HepG2 (cell line): ENCODE measurements around the gene THAP2. TPM values are rescaled to one million over a fixed set of nuclear protein-coding genes. Genes with fewer than 3 reads are reported as not detected.

Source experiments
- ATAC-seq: fragments of 200-7000 bp; cut with Tn5 transposase; 3 replicates; pipeline ENCODE4 v1.9.1; 2020; ENCODE audit warnings: mild to moderate bottlenecking, moderate library complexity
- BruUV-seq: library from RNA; stranded (reverse); fragments of 400-500 nt; replicated peaks from 2 replicates; lab custom pipeline; 2021; lab: Mats Ljungman, UMichigan
- CTCF ChIA-PET: fragments of 300-600 bp; formaldehyde crosslinking; extraction: SDS; loops from one replicate; lab custom pipeline; 2021; ENCODE audit warnings: low total read pairs, inconsistent platforms, low intra/inter-chr PET ratio; lab: Yijun Ruan, JAX
- POLR2A ChIA-PET: fragments of 350-600 bp; sonication (Branson Sonifier 250); formaldehyde crosslinking; loops from one replicate; lab custom pipeline; 2020; ENCODE audit warnings: antibody characterized with exemption, inconsistent platforms; lab: Yijun Ruan, JAX
- DNase-seq: peaks from one replicate; pipeline ENCODE4 v3.0.0-alpha.2; 2015; ENCODE audit warnings: low spot score
- FAIRE-seq: peaks from 3 replicates; lab custom pipeline; 2011; peaks lifted over from hg19 to GRCh38; lab: Jason Lieb, UNC
- H2AFZ ChIP-seq: one replicate; pipeline ENCODE4 v1.6.1; 2011; ENCODE audit warnings: low read length, inconsistent platforms
- H3K27ac ChIP-seq: fragments of 300-600 bp; 3 replicates; pipeline ENCODE4 v1.8.0; 2011; ENCODE audit warnings: mixed run types, mild to moderate bottlenecking, mixed read lengths, low read length, inconsistent platforms; ENCODE audit not compliant: insufficient read depth; ENCODE audit errors: extremely low read length
- H3K27me3 ChIP-seq, 2 experiments: fragments of 200-600 bp in 1 of 2; 2 replicates in 1 of 2; 3 replicates in 1 of 2; pipeline versions ENCODE4 v1.6.0 to v1.8.0; 2011; ENCODE audit warnings: low read length in 2 of 2, mild to moderate bottlenecking in 2 of 2, moderate library complexity in 2 of 2, inconsistent platforms in 1 of 2; ENCODE audit not compliant: insufficient read depth in 2 of 2, control insufficient read depth in 1 of 2
- H3K36me3 ChIP-seq, 2 experiments: fragments of 200-600 bp in 1 of 2; replicated peaks in 1 of 2; 2 replicates in 1 of 2; 3 replicates in 1 of 2; pipeline versions ENCODE4 v1.5.1 to v1.8.0; 2011; ENCODE audit warnings: low read length in 2 of 2, inconsistent platforms in 1 of 2; ENCODE audit not compliant: insufficient read depth in 2 of 2, control insufficient read depth in 1 of 2
- H3K4me1 ChIP-seq: 2 replicates; pipeline ENCODE4 v1.5.1; 2012; ENCODE audit warnings: low read length, inconsistent platforms; ENCODE audit not compliant: insufficient read depth
- H3K4me2 ChIP-seq: 2 replicates; pipeline ENCODE4 v1.6.0; 2011; ENCODE audit warnings: low read depth, low read length, inconsistent platforms
- H3K4me3 ChIP-seq, 3 experiments: fragments of 200-600 bp in 1 of 3; sonication (generic), shearing (Covaris generic) in 1 of 3; replicated peaks in 1 of 3; 2 replicates each; pipeline ENCODE4 v1.5.1; 2011 to 2016; ENCODE audit warnings: low read length in 3 of 3, inconsistent platforms in 2 of 3, low read depth in 2 of 3, mild to moderate bottlenecking in 2 of 3, control low read depth in 1 of 3, mixed read lengths in 1 of 3; ENCODE audit not compliant: insufficient read depth in 1 of 3
- H3K79me2 ChIP-seq: one replicate; pipeline ENCODE4 v1.6.1; 2011; ENCODE audit warnings: low read length, inconsistent platforms; ENCODE audit not compliant: insufficient read depth
- H3K9ac ChIP-seq: 2 replicates; pipeline ENCODE4 v1.6.0; 2011; ENCODE audit warnings: mild to moderate bottlenecking, low read depth, low read length, inconsistent platforms; ENCODE audit not compliant: insufficient read depth
- H3K9me3 ChIP-seq: 2 replicates; pipeline ENCODE4 v1.5.1; 2012; ENCODE audit warnings: mild to moderate bottlenecking, low read length
- H4K20me1 ChIP-seq: 2 replicates; pipeline ENCODE4 v1.6.0; 2011; ENCODE audit warnings: inconsistent platforms, mild to moderate bottlenecking, low read length, moderate library complexity; ENCODE audit not compliant: insufficient read depth
- EP300 ChIP-seq, 3 experiments: sonication (generic) in 1 of 3; formaldehyde crosslinking in 1 of 3; IDR thresholded peaks; 2 replicates each; pipeline versions ENCODE4 v1.5.1 to v1.6.1; 2011 to 2020; ENCODE audit warnings: low read depth in 2 of 3, low read length in 2 of 3, borderline replicate concordance in 1 of 3, improper control_type of control experiment in 1 of 3, mild to moderate bottlenecking in 1 of 3, missing genetic modification reagents in 1 of 3, moderate library complexity in 1 of 3
- GATAD2A ChIP-seq: IDR thresholded peaks from 2 replicates; pipeline ENCODE4 v1.6.1; 2016
- JARID2 ChIP-seq: sonication (generic); formaldehyde crosslinking; IDR thresholded peaks from 2 replicates; pipeline ENCODE4 v1.8.1; 2023; ENCODE audit warnings: missing genetic modification reagents, inconsistent platforms; ENCODE audit not compliant: insufficient replicate concordance
- KAT2B ChIP-seq: fragments of 150-350 bp; IDR thresholded peaks from 2 replicates; pipeline ENCODE4 v1.6.1; 2014; ENCODE audit warnings: low read depth, low read length, borderline replicate concordance
- KDM6A ChIP-seq: IDR thresholded peaks from 2 replicates; pipeline ENCODE4 v1.6.1; 2016; ENCODE audit warnings: low read depth
- ZNF841 ChIP-seq: sonication (generic); formaldehyde crosslinking; IDR thresholded peaks from 2 replicates; pipeline ENCODE4 v1.8.1; 2023; ENCODE audit warnings: missing genetic modification reagents, borderline replicate concordance
- WGBS: methylation state at CpG from one replicate; pipeline ENCODE4 v1.1.6; 2017; ENCODE audit warnings: low lambda C conversion rate; 5-methylcytosine and 5-hydroxymethylcytosine counted together
- in situ Hi-C: cut with HindIII; loops from 2 replicates; pipeline ENCODE4 v1.10.0; 2017; ENCODE audit warnings: low pct_unique_long_range_greater_than_20kb; ENCODE audit not compliant: extremely low pct_ligation_motif_present
- intact Hi-C: fragments of 100-400 bp; cut with micrococcal nuclease; formaldehyde crosslinking; loops from one replicate; pipeline ENCODE4 v1.10.0; 2022; ENCODE audit not compliant: unreplicated experiment
- polyA plus RNA-seq, 8 experiments: library from polyadenylated mRNA; depleted of rRNA in 3 of 8; stranded (reverse) in 7 of 8; unstranded in 1 of 8; fragments of >200 nt; fragmentation: Illumina TruSeq in 4 of 8; extraction: Trizol in 4 of 8; gene quantifications; 2 replicates each; pipeline versions ENCODE4 v1.2.1 to v1.2.3, GENCODE V29; 2011 to 2016; ENCODE audit warnings: low read depth in 4 of 8, missing spikeins in 1 of 8, mixed read lengths in 1 of 8; ENCODE audit not compliant: insufficient read depth in 1 of 8
- total RNA-seq, 5 experiments: library from RNA; depleted of rRNA; stranded (reverse); fragments of >200 nt; fragmentation: Illumina TruSeq; extraction: Trizol; gene quantifications; 2 replicates each; pipeline ENCODE4 v1.2.3, GENCODE V29; 2016; ENCODE audit warnings: low read depth in 1 of 5
- TF ChIP-seq, protein P1 (sequence below): sonication (generic); formaldehyde crosslinking; IDR thresholded peaks from 2 replicates; pipeline ENCODE4 v1.4.0; 2020; ENCODE audit warnings: mild to moderate bottlenecking, missing genetic modification reagents
- TF ChIP-seq, protein P2 (sequence below): sonication (generic); formaldehyde crosslinking; IDR thresholded peaks from 2 replicates; pipeline ENCODE4 v1.5.1; 2020; ENCODE audit warnings: mild to moderate bottlenecking, moderate library complexity, missing genetic modification reagents
- TF ChIP-seq, protein P3 (sequence below): sonication (generic); formaldehyde crosslinking; IDR thresholded peaks from 2 replicates; pipeline ENCODE4 v1.8.0; 2022; ENCODE audit warnings: mild to moderate bottlenecking, missing genetic modification reagents, borderline replicate concordance
- TF ChIP-seq, protein P4 (sequence below): IDR thresholded peaks from 2 replicates; pipeline ENCODE4 v1.6.1; 2016; ENCODE audit warnings: control low read depth

Gene THAP2
- total and polyA plus RNA-seq, 2 of the 13 experiments (the other 11 are each of a cell fraction or from before 2014, with no cell fraction given), result 5.2 to 6.2 TPM

DNA sequence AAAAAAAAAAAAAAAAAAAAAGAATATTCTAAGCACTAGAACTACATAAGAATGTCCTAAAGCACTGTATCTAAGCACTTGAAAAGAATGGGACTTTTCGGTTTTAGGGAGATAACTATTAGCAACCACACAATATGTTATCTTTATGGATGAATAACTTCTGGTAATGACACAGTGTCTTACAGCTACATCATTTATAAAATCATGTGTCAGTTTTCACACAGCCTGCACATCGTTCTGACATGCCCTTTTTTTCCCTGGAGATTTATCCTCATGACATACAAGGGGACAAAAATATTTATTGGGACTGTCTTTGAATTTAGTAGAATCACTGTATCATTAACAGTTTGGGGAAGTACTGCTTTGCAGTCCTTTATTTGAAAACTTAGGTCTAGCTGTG, 39.1 kb downstream of the THAP2 start:
- FAIRE-seq (no peak), ATAC-seq (no peak), DNase-seq (no peak)
- H3K27me3 ChIP-seq, result no peaks in the 10 kb centered on the region
- no peak overlapping the region for H3K4me2 ChIP-seq
- H3K4me1 ChIP-seq, result peaks cover 9% of the 10 kb centered on the region
- no peak overlapping the region for H3K9ac ChIP-seq
- no TSS peak for BruUV-seq
- H3K36me3 ChIP-seq, result peaks cover 3 to 15% of the 10 kb centered on the region in 2 experiments; a peak in 3 of 5 replicates
- ChIA-PET POLR2A (interaction anchor here (0.8 to 1.2 kb wide), 4 partner anchors 17 to 29 kb away, joined by 3 to 4 read pairs (median 4); partner anchors contain the start of gene TMEM19), CTCF (no interaction called here)
- H3K79me2 ChIP-seq, result no peaks in the 10 kb centered on the region
- in situ Hi-C loops (no loop called here), intact Hi-C loops (no loop called here)
- no peak overlapping the region for H3K27ac ChIP-seq
- no peak overlapping the region for H3K4me3 ChIP-seq
- WGBS, result 98% methylated on average over 2 of the region's 2 CpGs
- H4K20me1 ChIP-seq, result no peaks in the 10 kb centered on the region
- TF ChIP-seq JARID2 (CRISPR knock-in tag), result no peak
- TF ChIP-seq EP300 (IDR thresholded peaks at IDR 0.05; ENCODE audit: low read depth in 2 of 2, low read length in 2 of 2), result no peak
- TF ChIP-seq EP300 (CRISPR knock-in tag; IDR thresholded peaks at IDR 0.05; ENCODE audit: borderline replicate concordance), result no peak
- no peak for TF ChIP-seq KDM6A (CRISPR knock-in tag)
- TF ChIP-seq GATAD2A (CRISPR knock-in tag), result no peak
- TF ChIP-seq, protein P1, sequence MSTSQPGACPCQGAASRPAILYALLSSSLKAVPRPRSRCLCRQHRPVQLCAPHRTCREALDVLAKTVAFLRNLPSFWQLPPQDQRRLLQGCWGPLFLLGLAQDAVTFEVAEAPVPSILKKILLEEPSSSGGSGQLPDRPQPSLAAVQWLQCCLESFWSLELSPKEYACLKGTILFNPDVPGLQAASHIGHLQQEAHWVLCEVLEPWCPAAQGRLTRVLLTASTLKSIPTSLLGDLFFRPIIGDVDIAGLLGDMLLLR (CRISPR knock-in tag), result no peak
- TF ChIP-seq, protein P2, sequence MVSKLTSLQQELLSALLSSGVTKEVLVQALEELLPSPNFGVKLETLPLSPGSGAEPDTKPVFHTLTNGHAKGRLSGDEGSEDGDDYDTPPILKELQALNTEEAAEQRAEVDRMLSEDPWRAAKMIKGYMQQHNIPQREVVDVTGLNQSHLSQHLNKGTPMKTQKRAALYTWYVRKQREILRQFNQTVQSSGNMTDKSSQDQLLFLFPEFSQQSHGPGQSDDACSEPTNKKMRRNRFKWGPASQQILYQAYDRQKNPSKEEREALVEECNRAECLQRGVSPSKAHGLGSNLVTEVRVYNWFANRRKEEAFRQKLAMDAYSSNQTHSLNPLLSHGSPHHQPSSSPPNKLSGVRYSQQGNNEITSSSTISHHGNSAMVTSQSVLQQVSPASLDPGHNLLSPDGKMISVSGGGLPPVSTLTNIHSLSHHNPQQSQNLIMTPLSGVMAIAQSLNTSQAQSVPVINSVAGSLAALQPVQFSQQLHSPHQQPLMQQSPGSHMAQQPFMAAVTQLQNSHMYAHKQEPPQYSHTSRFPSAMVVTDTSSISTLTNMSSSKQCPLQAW (CRISPR knock-in tag), result no peak
- TF ChIP-seq, protein P3, sequence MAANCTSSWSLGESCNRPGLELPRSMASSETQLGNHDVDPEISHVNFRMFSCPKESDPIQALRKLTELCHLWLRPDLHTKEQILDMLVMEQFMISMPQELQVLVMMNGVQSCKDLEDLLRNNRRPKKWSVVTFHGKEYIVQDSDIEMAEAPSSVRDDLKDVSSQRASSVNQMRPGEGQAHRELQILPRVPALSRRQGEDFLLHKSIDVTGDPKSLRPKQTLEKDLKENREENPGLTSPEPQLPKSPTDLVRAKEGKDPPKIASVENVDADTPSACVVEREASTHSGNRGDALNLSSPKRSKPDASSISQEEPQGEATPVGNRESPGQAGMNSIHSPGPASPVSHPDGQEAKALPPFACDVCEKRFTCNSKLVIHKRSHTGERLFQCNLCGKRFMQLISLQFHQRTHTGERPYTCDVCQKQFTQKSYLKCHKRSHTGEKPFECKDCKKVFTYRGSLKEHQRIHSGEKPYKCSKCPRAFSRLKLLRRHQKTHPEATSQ (CRISPR knock-in tag), result no peak
- TF ChIP-seq KAT2B, result no peak
- TF ChIP-seq, protein P4, sequence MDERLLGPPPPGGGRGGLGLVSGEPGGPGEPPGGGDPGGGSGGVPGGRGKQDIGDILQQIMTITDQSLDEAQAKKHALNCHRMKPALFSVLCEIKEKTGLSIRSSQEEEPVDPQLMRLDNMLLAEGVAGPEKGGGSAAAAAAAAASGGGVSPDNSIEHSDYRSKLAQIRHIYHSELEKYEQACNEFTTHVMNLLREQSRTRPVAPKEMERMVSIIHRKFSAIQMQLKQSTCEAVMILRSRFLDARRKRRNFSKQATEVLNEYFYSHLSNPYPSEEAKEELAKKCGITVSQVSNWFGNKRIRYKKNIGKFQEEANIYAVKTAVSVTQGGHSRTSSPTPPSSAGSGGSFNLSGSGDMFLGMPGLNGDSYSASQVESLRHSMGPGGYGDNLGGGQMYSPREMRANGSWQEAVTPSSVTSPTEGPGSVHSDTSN (CRISPR knock-in tag), result no peak
- TF ChIP-seq ZNF841 (CRISPR knock-in tag), result no peak
- H2AFZ ChIP-seq, result no peak overlapping the region
- H3K9me3 ChIP-seq, result no peaks in the 10 kb centered on the region
